Loucy (cell line): ENCODE measurements around the gene RSPH10B.

Experiments
- EZH2phosphoT487 ChIP-seq: fragments of 200-600 bp; IDR thresholded peaks from 2 replicates; pipeline ENCODE4 v1.6.1; 2018; ENCODE audit warnings: antibody characterized with exemption, mild to moderate bottlenecking, moderate library complexity, borderline replicate concordance
- TF ChIP-seq, protein P1 (sequence below): fragments of 200-600 bp; sonication (generic); conservative IDR thresholded peaks from 2 replicates; pipeline ENCODE4 v1.5.1; 2014; ENCODE audit warnings: mild to moderate bottlenecking, antibody characterized with exemption, low read length

DNA sequence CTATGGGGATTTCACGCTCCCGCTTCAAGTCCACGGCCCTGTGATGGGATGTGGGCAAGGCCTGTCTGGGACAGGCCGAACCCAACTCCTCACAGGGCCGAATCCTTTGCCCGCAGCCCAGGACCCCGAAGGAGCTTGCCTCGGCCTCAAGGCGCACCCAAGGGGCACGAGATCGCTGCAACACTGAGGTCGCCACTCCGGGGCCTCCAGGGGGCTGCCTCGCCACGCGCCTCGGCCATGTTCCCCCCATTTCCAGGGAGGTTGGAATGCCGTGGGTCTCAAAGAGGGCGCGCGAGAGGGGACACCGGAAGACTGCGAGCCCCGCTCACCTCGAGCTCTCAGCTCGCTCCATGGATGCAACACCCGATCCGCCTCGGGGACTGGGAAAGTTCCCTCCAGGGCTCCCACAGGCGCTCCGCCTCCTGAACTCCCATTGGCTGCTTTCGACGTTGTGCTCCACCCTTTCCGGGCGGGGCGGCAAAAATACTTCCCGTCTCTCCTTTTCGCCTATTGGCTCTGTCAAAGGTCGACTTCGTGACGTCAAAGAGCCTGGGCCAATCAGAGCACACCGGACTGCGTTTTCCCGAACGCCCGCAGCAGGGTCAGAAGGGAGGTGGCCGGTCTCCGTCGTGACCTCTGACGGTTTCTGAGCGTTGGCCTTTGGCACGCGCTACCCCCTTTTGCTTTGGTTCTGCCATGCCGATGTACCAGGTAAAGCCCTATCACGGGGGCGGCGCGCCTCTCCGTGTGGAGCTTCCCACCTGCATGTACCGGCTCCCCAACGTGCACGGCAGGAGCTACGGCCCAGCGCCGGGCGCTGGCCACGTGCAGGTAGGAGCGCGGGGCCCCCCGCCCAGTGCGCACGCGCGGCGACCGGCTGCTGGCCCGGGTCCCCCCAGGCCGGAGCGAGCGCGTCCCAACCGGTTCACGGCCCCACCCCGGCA, 38.5 kb upstream of the RSPH10B start, which contains the start of the genes AIMP2 and PMS2:
- TF ChIP-seq, protein P1, sequence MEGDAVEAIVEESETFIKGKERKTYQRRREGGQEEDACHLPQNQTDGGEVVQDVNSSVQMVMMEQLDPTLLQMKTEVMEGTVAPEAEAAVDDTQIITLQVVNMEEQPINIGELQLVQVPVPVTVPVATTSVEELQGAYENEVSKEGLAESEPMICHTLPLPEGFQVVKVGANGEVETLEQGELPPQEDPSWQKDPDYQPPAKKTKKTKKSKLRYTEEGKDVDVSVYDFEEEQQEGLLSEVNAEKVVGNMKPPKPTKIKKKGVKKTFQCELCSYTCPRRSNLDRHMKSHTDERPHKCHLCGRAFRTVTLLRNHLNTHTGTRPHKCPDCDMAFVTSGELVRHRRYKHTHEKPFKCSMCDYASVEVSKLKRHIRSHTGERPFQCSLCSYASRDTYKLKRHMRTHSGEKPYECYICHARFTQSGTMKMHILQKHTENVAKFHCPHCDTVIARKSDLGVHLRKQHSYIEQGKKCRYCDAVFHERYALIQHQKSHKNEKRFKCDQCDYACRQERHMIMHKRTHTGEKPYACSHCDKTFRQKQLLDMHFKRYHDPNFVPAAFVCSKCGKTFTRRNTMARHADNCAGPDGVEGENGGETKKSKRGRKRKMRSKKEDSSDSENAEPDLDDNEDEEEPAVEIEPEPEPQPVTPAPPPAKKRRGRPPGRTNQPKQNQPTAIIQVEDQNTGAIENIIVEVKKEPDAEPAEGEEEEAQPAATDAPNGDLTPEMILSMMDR: peak; percentile 31
- no peak for TF ChIP-seq EZH2phosphoT487
